Hepatocyte (in vitro differentiated cells): ENCODE data around the gene VWA2. TPM values are rescaled to one million over a fixed set of nuclear protein-coding genes. Genes with fewer than 3 reads are reported as not detected.

ENCODE experiments used
- DNase-seq: peaks from one replicate; pipeline ENCODE4 v3.0.0-alpha.2; 2016; ENCODE audit warnings: low spot score
- H2AFZ ChIP-seq: fragments of 200-600 bp; sonication (generic); 2 replicates; pipeline ENCODE4 v1.6.0; 2016; ENCODE audit warnings: antibody characterized with exemption, mild to moderate bottlenecking
- H3K27ac ChIP-seq: fragments of 200-600 bp; sonication (generic); 2 replicates; pipeline ENCODE4 v1.5.1; 2016; ENCODE audit warnings: mild to moderate bottlenecking
- H3K27me3 ChIP-seq: fragments of 200-600 bp; sonication (generic); 2 replicates; pipeline ENCODE4 v1.6.1; 2016
- H3K36me3 ChIP-seq: fragments of 200-600 bp; sonication (generic); replicated peaks from 2 replicates; pipeline ENCODE4 v1.5.1; 2016; ENCODE audit warnings: low read depth; ENCODE audit not compliant: insufficient read depth
- H3K4me1 ChIP-seq: fragments of 200-600 bp; sonication (generic); 2 replicates; pipeline ENCODE4 v1.5.1; 2016; ENCODE audit warnings: mild to moderate bottlenecking, moderate library complexity; ENCODE audit not compliant: insufficient read depth
- H3K4me2 ChIP-seq: fragments of 200-600 bp; sonication (generic); 2 replicates; pipeline ENCODE4 v1.6.0; 2016
- H3K4me3 ChIP-seq: fragments of 200-600 bp; sonication (generic); 2 replicates; pipeline ENCODE4 v1.5.1; 2016; ENCODE audit warnings: mild to moderate bottlenecking
- H3K79me2 ChIP-seq: fragments of 200-600 bp; sonication (generic); 2 replicates; pipeline ENCODE4 v1.6.0; 2017; ENCODE audit warnings: mild to moderate bottlenecking
- H3K9me2 ChIP-seq: fragments of 200-600 bp; sonication (generic); replicated peaks from 2 replicates; pipeline ENCODE4 v1.6.0; 2017; ENCODE audit warnings: mild to moderate bottlenecking; ENCODE audit not compliant: insufficient read depth
- H3K9me3 ChIP-seq: fragments of 200-600 bp; sonication (generic); 2 replicates; pipeline ENCODE4 v1.5.1; 2016; ENCODE audit warnings: low read depth, mild to moderate bottlenecking
- H4K20me1 ChIP-seq: fragments of 200-600 bp; sonication (generic); 2 replicates; pipeline ENCODE4 v1.6.0; 2016; ENCODE audit warnings: mild to moderate bottlenecking; ENCODE audit not compliant: insufficient read depth, poor library complexity, severe bottlenecking
- EZH2 ChIP-seq: fragments of 200-600 bp; sonication (generic); IDR thresholded peaks from 2 replicates; pipeline ENCODE4 v1.6.1; 2016; ENCODE audit warnings: antibody characterized with exemption, mild to moderate bottlenecking, borderline replicate concordance
- EZH2phosphoT487 ChIP-seq: fragments of 200-600 bp; sonication (generic); IDR thresholded peaks from one replicate; pipeline ENCODE4 v1.6.1; 2018; ENCODE audit warnings: antibody characterized with exemption, mild to moderate bottlenecking, low read depth, moderate library complexity; ENCODE audit not compliant: unreplicated experiment, severe bottlenecking
- WGBS: methylation state at CpG from one replicate; pipeline ENCODE4 v1.1.6; 2016; ENCODE audit warnings: low lambda C conversion rate; ENCODE audit errors: missing lambda C conversion rate; 5-methylcytosine and 5-hydroxymethylcytosine counted together
- polyA plus RNA-seq: library from polyadenylated mRNA; unstranded; fragments of >200 nt; fragmentation: Nextera tagmentation; extraction: Ambion mirVana; gene quantifications from 2 replicates; pipeline ENCODE4 v1.2.1, GENCODE V29; 2016
- total RNA-seq: library from RNA; depleted of rRNA; stranded (reverse); fragments of >200 nt; gene quantifications from 2 replicates; pipeline ENCODE4 v1.2.3, GENCODE V29; 2014
- TF ChIP-seq, protein P1 (sequence below): fragments of 200-600 bp; sonication (generic); IDR thresholded peaks from 2 replicates; pipeline ENCODE4 v1.5.1; 2016; ENCODE audit warnings: antibody characterized with exemption, mild to moderate bottlenecking; ENCODE audit not compliant: poor library complexity

The VWA2 gene
- total and polyA plus RNA-seq, 2 experiments from 2014 or later = 6.3 to 12.3 TPM

DNA sequence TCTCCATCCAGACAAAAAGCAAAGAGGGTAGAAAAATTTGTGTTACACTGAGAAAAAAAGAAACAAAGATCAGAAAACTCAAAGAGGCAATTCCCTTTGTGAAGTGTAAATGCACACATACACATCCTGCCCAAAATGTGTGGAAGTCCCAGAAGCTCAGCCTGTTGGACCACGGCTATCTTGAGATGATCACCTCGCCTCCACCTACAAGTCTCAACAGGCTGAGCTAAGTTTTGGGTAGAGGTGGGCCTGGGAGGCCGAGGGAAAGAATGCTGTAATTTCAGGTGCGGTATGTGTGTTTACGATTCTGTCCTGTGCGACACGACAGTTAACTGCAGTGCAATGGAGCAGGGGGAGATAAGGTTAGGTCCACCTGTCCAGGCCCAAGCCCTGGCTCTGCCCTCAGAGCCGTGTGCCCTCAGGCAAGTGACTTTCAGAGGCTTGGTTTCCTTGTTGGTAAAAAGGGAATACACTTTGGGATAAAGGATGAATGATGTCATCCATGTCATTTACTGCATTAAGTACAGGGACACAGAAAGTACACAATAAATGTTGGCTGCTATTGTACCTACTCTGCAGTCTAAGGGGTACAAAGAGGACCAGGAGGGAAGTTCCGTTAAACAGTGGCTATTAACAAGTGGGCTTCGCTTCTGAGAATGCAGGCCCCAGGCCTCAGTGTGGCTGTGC is 97.9 kb downstream of the VWA2 start:
- H3K9me3 ChIP-seq = no peaks in the 10 kb centered on the region

DNA sequence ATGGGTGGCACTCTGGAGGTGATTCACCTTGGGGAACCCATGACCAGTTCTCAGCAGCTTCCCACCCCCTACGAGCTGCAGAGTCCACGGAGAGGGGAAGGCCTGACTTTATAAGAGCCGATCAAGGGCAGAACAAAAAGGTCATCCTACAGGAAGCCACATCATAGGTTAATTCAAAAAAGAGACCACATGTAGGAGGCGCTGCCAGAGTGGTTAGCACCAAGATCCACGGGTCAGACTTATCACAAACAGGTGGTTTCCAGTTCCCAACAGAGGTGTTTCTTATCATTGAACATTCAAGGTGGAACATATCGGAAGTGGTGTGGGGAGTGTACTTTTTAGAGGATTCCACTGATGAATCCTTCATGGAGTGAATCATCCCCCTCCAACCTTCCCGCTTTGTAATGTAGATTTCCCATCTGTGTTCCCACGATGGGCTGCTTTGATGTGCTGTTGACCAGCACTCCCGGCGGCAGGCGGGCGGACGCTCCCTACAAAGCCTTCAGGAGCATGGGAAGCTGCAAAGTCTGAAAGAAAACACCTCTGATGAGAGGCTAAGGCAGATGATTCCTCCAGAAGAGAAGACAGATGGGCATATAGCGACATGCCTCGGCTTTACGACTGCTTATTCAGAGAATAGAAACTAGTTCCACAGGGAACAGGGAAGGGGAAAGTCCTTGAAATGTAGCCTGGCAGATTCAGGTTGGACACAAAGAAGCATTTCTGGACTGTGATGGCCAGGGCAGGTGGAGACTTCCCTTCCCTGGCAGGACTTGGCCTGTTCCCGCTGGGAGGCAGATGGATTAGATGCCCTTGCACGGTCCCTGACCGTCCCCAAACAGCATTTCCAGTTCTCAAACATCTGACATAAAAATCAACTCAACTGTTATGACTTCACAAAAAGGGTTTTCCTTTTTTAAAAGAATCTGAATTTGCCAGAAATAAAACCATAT is 98.7 kb downstream of the VWA2 start:
- no peak overlapping the region for H3K27ac ChIP-seq
- H2AFZ ChIP-seq = no peak overlapping the region
- no peaks in the 10 kb centered on the region for H4K20me1 ChIP-seq
- 74% methylated on average over 19 of the region's 19 CpGs for WGBS
- no peak overlapping the region for H3K4me2 ChIP-seq
- H3K4me3 ChIP-seq = no peak overlapping the region
- TF ChIP-seq, protein P1, sequence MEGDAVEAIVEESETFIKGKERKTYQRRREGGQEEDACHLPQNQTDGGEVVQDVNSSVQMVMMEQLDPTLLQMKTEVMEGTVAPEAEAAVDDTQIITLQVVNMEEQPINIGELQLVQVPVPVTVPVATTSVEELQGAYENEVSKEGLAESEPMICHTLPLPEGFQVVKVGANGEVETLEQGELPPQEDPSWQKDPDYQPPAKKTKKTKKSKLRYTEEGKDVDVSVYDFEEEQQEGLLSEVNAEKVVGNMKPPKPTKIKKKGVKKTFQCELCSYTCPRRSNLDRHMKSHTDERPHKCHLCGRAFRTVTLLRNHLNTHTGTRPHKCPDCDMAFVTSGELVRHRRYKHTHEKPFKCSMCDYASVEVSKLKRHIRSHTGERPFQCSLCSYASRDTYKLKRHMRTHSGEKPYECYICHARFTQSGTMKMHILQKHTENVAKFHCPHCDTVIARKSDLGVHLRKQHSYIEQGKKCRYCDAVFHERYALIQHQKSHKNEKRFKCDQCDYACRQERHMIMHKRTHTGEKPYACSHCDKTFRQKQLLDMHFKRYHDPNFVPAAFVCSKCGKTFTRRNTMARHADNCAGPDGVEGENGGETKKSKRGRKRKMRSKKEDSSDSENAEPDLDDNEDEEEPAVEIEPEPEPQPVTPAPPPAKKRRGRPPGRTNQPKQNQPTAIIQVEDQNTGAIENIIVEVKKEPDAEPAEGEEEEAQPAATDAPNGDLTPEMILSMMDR = no peak
- TF ChIP-seq EZH2 (no peak), EZH2phosphoT487 (no peak)
- H3K9me2 ChIP-seq = no peaks in the 10 kb centered on the region
- H3K79me2 ChIP-seq = no peaks in the 10 kb centered on the region
- no peak for DNase-seq
- no peaks in the 10 kb centered on the region for H3K36me3 ChIP-seq
- H3K27me3 ChIP-seq = no peaks in the 10 kb centered on the region
- H3K9me3 ChIP-seq = no peaks in the 10 kb centered on the region
- no peaks in the 10 kb centered on the region for H3K4me1 ChIP-seq

More for the DNA sequence above, 97.9 kb downstream of the VWA2 start:
- Histone ChIP-seq H3K27me3 (no peaks in the 10 kb centered on the region), H3K4me1 (no peaks in the 10 kb centered on the region), H3K79me2 (no peaks in the 10 kb centered on the region), H2AFZ (no peak overlapping the region), H3K27ac (no peak overlapping the region), H3K4me3 (no peak overlapping the region), H3K36me3 (no peaks in the 10 kb centered on the region), H3K9me2 (no peaks in the 10 kb centered on the region), H3K4me2 (no peak overlapping the region), H4K20me1 (no peaks in the 10 kb centered on the region)
- no peak for DNase-seq
- WGBS = 67% methylated on average over 10 of the region's 10 CpGs
- TF ChIP-seq EZH2 (no peak), EZH2phosphoT487 (no peak)
- TF ChIP-seq, protein P1 = no peak

DNA sequence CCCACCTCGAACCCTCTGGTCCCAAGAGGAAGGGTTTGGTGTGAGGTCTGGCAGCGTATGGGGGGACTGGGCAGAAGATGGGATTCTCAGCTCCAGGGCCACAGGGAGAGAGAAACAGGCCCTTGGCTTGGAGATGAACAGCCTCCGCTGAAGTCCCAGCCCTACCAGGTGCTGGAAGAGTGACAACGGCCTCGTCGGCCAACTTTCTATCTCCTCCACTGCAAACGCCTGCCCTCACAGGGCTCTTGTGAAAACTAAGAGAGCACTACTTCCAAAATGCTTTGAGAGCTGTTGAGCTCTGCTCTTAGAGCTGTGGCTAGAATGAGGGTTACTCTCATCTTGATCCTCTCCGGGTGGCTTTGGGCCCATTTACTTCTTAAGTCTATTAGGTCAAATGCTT is 101.8 kb downstream of the VWA2 start:
- Histone ChIP-seq H3K4me1 (peaks cover 6% of the 10 kb centered on the region), H3K4me3 (no peak overlapping the region), H3K9me3 (no peaks in the 10 kb centered on the region), H3K27me3 (no peaks in the 10 kb centered on the region), H4K20me1 (no peaks in the 10 kb centered on the region), H3K27ac (no peak overlapping the region), H3K36me3 (no peaks in the 10 kb centered on the region), H3K79me2 (no peaks in the 10 kb centered on the region), H3K9me2 (no peaks in the 10 kb centered on the region), H2AFZ (no peak overlapping the region), H3K4me2 (no peak overlapping the region)
- DNase-seq = no peak
- TF ChIP-seq EZH2phosphoT487 (no peak), EZH2 (no peak)
- TF ChIP-seq, protein P1 = no peak
- WGBS = 95% methylated on average over 8 of the region's 8 CpGs

Other genes with a start within 250 kb of the VWA2 start
- gene ADRB1, start 195.4 kb upstream of the VWA2 start, total RNA-seq = 1.0 and 1.2 TPM in 2 replicates
- 0.10 and 0.60 TPM in 2 replicates for gene ADRB1, start 195.4 kb upstream of the VWA2 start, polyA plus RNA-seq
- 30.1 and 32.4 TPM in 2 replicates for gene CCDC186, start 65.1 kb upstream of the VWA2 start, total RNA-seq
- gene CCDC186, start 65.1 kb upstream of the VWA2 start, polyA plus RNA-seq = 14.9 and 18.8 TPM in 2 replicates
- not detected in 2 replicates for gene TDRD1, start 59.9 kb upstream of the VWA2 start, total RNA-seq
- gene TDRD1, start 59.9 kb upstream of the VWA2 start, polyA plus RNA-seq = not detected in 2 replicates
- 5.5 and 6.1 TPM in 2 replicates for gene AFAP1L2, start 165.2 kb downstream of the VWA2 start, total RNA-seq
- 9.6 and 11.5 TPM in 2 replicates for gene AFAP1L2, start 165.2 kb downstream of the VWA2 start, polyA plus RNA-seq